Measurements from ENCODE around the gene ABCD3. TPM values are rescaled to one million over a fixed set of nuclear protein-coding genes. Genes with fewer than 3 reads are reported as not detected.

ABCD3 gene
- total RNA-seq, 6 experiments from 2014 or later = 54.9 to 94.0 (median 65.6) TPM

DNA sequence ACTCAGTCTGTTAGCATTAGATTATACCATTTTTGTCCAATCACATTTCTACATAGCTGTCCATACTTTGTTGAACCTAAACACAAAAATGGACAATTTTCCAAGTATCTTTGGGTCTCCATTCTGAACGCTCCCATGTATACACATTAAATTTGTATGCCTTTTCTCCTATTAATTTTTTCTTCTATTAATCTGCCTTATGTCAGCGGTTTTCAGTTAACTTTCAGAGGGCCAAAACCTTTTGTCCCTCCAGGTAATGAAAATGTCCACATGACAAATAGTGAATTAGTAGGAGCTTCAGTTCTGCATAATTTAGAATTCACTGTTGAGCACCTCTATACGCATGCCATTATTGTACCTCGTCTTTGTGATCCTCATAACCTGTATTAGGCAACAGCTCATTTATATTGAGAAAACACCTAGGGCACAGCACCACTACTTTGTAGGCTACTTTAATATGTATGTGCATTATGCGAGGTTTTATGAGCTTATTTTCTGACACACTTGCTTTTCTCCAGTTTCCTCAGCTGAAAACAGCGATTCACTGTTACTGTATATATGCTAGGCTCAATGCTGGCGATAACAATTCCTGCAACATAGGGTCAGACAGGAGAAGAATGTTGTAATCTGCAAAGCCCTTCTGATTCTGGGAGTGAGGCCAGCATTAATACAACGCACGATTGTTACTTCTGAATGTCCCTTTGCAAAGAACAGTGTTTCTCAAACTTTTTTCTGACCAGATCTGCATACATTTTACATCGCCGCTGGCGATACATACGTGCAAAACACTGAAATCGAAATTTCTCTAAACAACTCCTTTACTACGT is 1.1 kb upstream of the ABCD3 start:
- TF ChIP-seq, protein P1, sequence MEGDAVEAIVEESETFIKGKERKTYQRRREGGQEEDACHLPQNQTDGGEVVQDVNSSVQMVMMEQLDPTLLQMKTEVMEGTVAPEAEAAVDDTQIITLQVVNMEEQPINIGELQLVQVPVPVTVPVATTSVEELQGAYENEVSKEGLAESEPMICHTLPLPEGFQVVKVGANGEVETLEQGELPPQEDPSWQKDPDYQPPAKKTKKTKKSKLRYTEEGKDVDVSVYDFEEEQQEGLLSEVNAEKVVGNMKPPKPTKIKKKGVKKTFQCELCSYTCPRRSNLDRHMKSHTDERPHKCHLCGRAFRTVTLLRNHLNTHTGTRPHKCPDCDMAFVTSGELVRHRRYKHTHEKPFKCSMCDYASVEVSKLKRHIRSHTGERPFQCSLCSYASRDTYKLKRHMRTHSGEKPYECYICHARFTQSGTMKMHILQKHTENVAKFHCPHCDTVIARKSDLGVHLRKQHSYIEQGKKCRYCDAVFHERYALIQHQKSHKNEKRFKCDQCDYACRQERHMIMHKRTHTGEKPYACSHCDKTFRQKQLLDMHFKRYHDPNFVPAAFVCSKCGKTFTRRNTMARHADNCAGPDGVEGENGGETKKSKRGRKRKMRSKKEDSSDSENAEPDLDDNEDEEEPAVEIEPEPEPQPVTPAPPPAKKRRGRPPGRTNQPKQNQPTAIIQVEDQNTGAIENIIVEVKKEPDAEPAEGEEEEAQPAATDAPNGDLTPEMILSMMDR (IDR thresholded peaks at IDR 0.05) = no peak
- peak in 1 of 3 donors; percentile 69 for DNase-seq
- Histone ChIP-seq H3K4me1 (peaks cover 0 to 31% (median 5%) of the 10 kb centered on the region in 4 donors), H3K4me3 (peak overlapping the region; percentile 97 to 98 (median 97)), H3K9me3 (no peaks in the 10 kb centered on the region), H3K27ac (peak overlapping the region; percentile 82 to 95 (median 84)), H3K27me3 (no peaks in the 10 kb centered on the region), H3K36me3 (no peaks in the 10 kb centered on the region)
- ATAC-seq = peak; percentile 47 to 55 (median 52)
- intact Hi-C loops (cut with DNase I) = no loop called here
- 23% methylated on average over 15 of the region's 15 CpGs for WGBS (ENCODE audit: insufficient coverage, low coverage, low lambda C conversion rate, missing lambda C conversion rate)

DNA sequence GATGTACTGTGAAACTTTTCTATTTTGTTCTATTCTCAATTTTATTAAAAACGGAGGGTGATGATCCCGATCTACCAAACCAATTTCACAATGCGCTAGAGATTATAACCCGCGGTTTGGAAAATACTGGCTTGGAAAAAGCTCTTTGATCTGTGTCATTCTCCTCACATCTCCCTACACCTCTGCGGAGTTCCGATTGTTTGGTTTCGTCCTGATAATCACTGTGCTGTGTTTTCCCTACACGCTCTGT is 536 bp upstream of the ABCD3 start:
- intact Hi-C loops (cut with DNase I) = no loop called here
- Histone ChIP-seq H3K36me3 (no peaks in the 10 kb centered on the region), H3K4me1 (peaks cover 0 to 37% (median 8%) of the 10 kb centered on the region in 4 donors), H3K9me3 (no peaks in the 10 kb centered on the region), H3K27ac (peak overlapping the region; percentile 82 to 95 (median 84)), H3K27me3 (no peaks in the 10 kb centered on the region), H3K4me3 (peak overlapping the region; percentile 97 to 98 (median 97))
- 1% methylated on average over 9 of the region's 9 CpGs for WGBS (ENCODE audit: insufficient coverage, low coverage, low lambda C conversion rate, missing lambda C conversion rate)
- no peak for ATAC-seq
- TF ChIP-seq, protein P1 (IDR thresholded peaks at IDR 0.05) = no peak
- TF ChIP-seq POLR2A (IDR thresholded peaks at IDR 0.05) = no peak
- DNase-seq = no peak

- intact Hi-C loops (cut with DNase I) = no loop called here
- no peaks in the 10 kb centered on the region for H3K27me3 ChIP-seq
- no peaks in the 10 kb centered on the region for H3K36me3 ChIP-seq
- DNase-seq (peak; percentile 59 to 89 (median 76)), ATAC-seq (peak; percentile 27 to 53 (median 38))
- H3K27ac ChIP-seq = peak overlapping the region; percentile 82 to 95 (median 84)
- whole genome bisulfite sequencing (ENCODE audit: insufficient coverage, low coverage, low lambda C conversion rate, missing lambda C conversion rate) = 2% methylated on average over 25 of the region's 52 CpGs
- H3K9me3 ChIP-seq = no peaks in the 10 kb centered on the region
- TF ChIP-seq, protein P1 (IDR thresholded peaks at IDR 0.05) = no peak
- TF ChIP-seq POLR2A (IDR thresholded peaks at IDR 0.05) = no peak
- peaks cover 0 to 50% (median 10%) of the 10 kb centered on the region in 4 donors for H3K4me1 ChIP-seq
- H3K4me3 ChIP-seq = peak overlapping the region; percentile 97 to 98 (median 97)
These were observed 771 bp downstream of the ABCD3 start for GRCh38 chr1:94418664-94419655.

- peak overlapping the region in 1 of 3 donors; percentile 10 for H3K27ac ChIP-seq
- H3K27me3 ChIP-seq = no peaks in the 10 kb centered on the region
- intact Hi-C loops (cut with DNase I) = no loop called here
- WGBS (ENCODE audit: insufficient coverage, low coverage, low lambda C conversion rate, missing lambda C conversion rate) = 54% methylated on average over 6 of the region's 8 CpGs
- H3K4me3 ChIP-seq = no peak overlapping the region
- H3K9me3 ChIP-seq = no peaks in the 10 kb centered on the region
- no peaks in the 10 kb centered on the region for H3K36me3 ChIP-seq
- no peak for DNase-seq
- peaks cover 0 to 69% (median 20%) of the 10 kb centered on the region in 4 donors for H3K4me1 ChIP-seq
- TF ChIP-seq POLR2A (IDR thresholded peaks at IDR 0.05) = no peak
- TF ChIP-seq, protein P1 (IDR thresholded peaks at IDR 0.05) = no peak
- ATAC-seq = no peak
These were observed 4.1 kb downstream of the ABCD3 start for GRCh38 chr1:94422115-94422820.

All from right lobe of liver (tissue), 6 donors.